GM12878 (cell line): Measurements from ENCODE around the gene LEMD1. TPM values are rescaled to one million over a fixed set of nuclear protein-coding genes. Genes with fewer than 3 reads are reported as not detected.

Source experiments
- ATAC-seq: fragments of 200-7000 bp; cut with Tn5 transposase; 3 replicates; pipeline ENCODE4 v1.9.1; 2020; ENCODE audit warnings: mild to moderate bottlenecking, moderate library complexity
- BruUV-seq: library from RNA; stranded (reverse); fragments of 400-500 nt; replicated peaks from 2 replicates; lab custom pipeline; 2021; lab: Mats Ljungman, UMichigan
- CTCF ChIA-PET: fragments of 300-600 bp; sonication (Branson Sonifier 250); formaldehyde crosslinking; extraction: SDS; loops from one replicate; lab custom pipeline; 2021; ENCODE audit warnings: inconsistent platforms; lab: Yijun Ruan, JAX
- POLR2A ChIA-PET: fragments of 350-600 bp; formaldehyde crosslinking; extraction: SDS; loops from one replicate; lab custom pipeline; 2021; ENCODE audit warnings: inconsistent platforms; lab: Charles Lee
- RAD21 ChIA-PET: fragments of 300-600 bp; sonication (Branson Sonifier 250); formaldehyde crosslinking; loops from one replicate; lab custom pipeline; 2023; ENCODE audit warnings: antibody characterized with exemption; ENCODE audit not compliant: unreplicated experiment; lab: Charles Lee
- SMC1A ChIA-PET: fragments of 300-600 bp; sonication (Branson Sonifier 250); formaldehyde crosslinking; loops from one replicate; lab custom pipeline; 2023; ENCODE audit not compliant: unreplicated experiment, uncharacterized antibody; lab: Charles Lee
- DNase-seq: peaks from one replicate; pipeline ENCODE4 v3.0.0-alpha.2; 2011; ENCODE audit warnings: low read depth, low spot score
- FAIRE-seq: peaks from 3 replicates; lab custom pipeline; 2011; peaks lifted over from hg19 to GRCh38; lab: Jason Lieb, UNC
- H2AFZ ChIP-seq: 2 replicates; pipeline ENCODE4 v1.6.0; 2011; ENCODE audit warnings: low read depth, low read length, control low read depth; ENCODE audit not compliant: control insufficient read depth
- H3K27ac ChIP-seq: 2 replicates; pipeline ENCODE4 v1.5.1; 2011; ENCODE audit warnings: control low read depth; ENCODE audit not compliant: control insufficient read depth, insufficient read depth
- H3K27me3 ChIP-seq, 2 experiments: replicated peaks in 1 of 2; 2 replicates each; pipeline versions ENCODE4 v1.6.0 to v1.6.1; 2011; ENCODE audit warnings: low read length in 1 of 2; ENCODE audit not compliant: control insufficient read depth in 2 of 2, insufficient read depth in 2 of 2
- H3K36me3 ChIP-seq, 2 experiments: 2 replicates each; pipeline ENCODE4 v1.5.1; 2011; ENCODE audit warnings: low read length in 1 of 2; ENCODE audit not compliant: control insufficient read depth in 2 of 2, insufficient read depth in 2 of 2
- H3K4me1 ChIP-seq: 2 replicates; pipeline ENCODE4 v1.6.1; 2011; ENCODE audit warnings: mild to moderate bottlenecking, low read length, moderate library complexity, mixed read lengths; ENCODE audit not compliant: control insufficient read depth, insufficient read depth
- H3K4me2 ChIP-seq: 2 replicates; pipeline ENCODE4 v1.6.0; 2011; ENCODE audit warnings: control low read depth; ENCODE audit not compliant: control insufficient read depth, insufficient read depth
- H3K4me3 ChIP-seq: fragments of 200-600 bp; sonication (generic); 2 replicates; pipeline ENCODE4 v1.5.1; 2016
- H3K79me2 ChIP-seq: 2 replicates; pipeline ENCODE4 v1.6.0; 2011; ENCODE audit warnings: low read length; ENCODE audit not compliant: control insufficient read depth, insufficient read depth
- H3K9ac ChIP-seq: 2 replicates; pipeline ENCODE4 v1.8.0; 2011; ENCODE audit warnings: low read length, control low read depth, mixed read lengths; ENCODE audit not compliant: control insufficient read depth, insufficient read depth
- H3K9me3 ChIP-seq: replicated peaks from 3 replicates; pipeline ENCODE4 v1.5.1; 2011; ENCODE audit warnings: mild to moderate bottlenecking, low read length; ENCODE audit not compliant: control insufficient read depth, insufficient read depth
- H4K20me1 ChIP-seq: 2 replicates; pipeline ENCODE4 v1.6.0; 2011; ENCODE audit not compliant: control insufficient read depth, insufficient read depth
- BRCA1 ChIP-seq: IDR thresholded peaks from 2 replicates; pipeline ENCODE4 v1.6.1; 2011; ENCODE audit warnings: low read depth, low read length, improper control_type of control experiment
- WGBS: methylation state at CpG from one replicate; pipeline ENCODE4 v1.1.6; 2016; ENCODE audit warnings: low lambda C conversion rate; ENCODE audit not compliant: insufficient replicate concordance, insufficient coverage; ENCODE audit errors: missing lambda C conversion rate; 5-methylcytosine and 5-hydroxymethylcytosine counted together
- in situ Hi-C: fragments of 300-500 bp; cut with MboI; formaldehyde crosslinking; loops from 9 replicates; pipeline ENCODE4 v1.14.3; 2018; ENCODE audit warnings: mixed read lengths
- intact Hi-C: fragments of 100-400 bp; cut with micrococcal nuclease; formaldehyde crosslinking; loops from one replicate; pipeline ENCODE4 v1.14.2; 2022; ENCODE audit not compliant: unreplicated experiment
- polyA plus RNA-seq, 11 experiments: library from polyadenylated mRNA; depleted of rRNA in 4 of 11; unstranded in 6 of 11; stranded (reverse) in 5 of 11; fragments of >200 nt; fragmentation: Nextera tagmentation in 4 of 11; fragmentation: Illumina TruSeq in 1 of 11; extraction: Ambion mirVana in 4 of 11; extraction: Trizol in 1 of 11; gene quantifications; 1 replicate in 1 of 11; 2 replicates in 10 of 11; pipeline versions ENCODE4 v1.2.1 to v1.2.3, GENCODE V29; 2011 to 2016; ENCODE audit warnings: inconsistent platforms in 2 of 11, missing spikeins in 2 of 11, low read depth in 1 of 11
- total RNA-seq, 4 experiments: library from RNA; depleted of rRNA in 3 of 4; stranded (reverse); fragments of >200 nt in 3 of 4; fragmentation: Illumina TruSeq in 1 of 4; extraction: Trizol in 1 of 4; gene quantifications; 2 replicates each; pipeline versions ENCODE4 v1.2.1 to v1.2.3, GENCODE V29; 2013 to 2021
- TF ChIP-seq, protein P1 (sequence below): fragments of 450-650 bp; formaldehyde crosslinking; IDR thresholded peaks from 2 replicates; pipeline ENCODE4 v1.5.0; 2022; ENCODE audit warnings: mild to moderate bottlenecking, missing genetic modification characterization
- TF ChIP-seq, protein P2 (sequence below): fragments of 450-650 bp; formaldehyde crosslinking; IDR thresholded peaks from 2 replicates; pipeline ENCODE4 v1.4.0; 2022; ENCODE audit warnings: mild to moderate bottlenecking, moderate library complexity

The LEMD1 gene
- total and polyA plus RNA-seq, 10 of the 15 experiments (the other 5 are each of a cell fraction or from before 2014, with no cell fraction given): 0.19 to 1.2 (median 0.26) TPM; not detected in 7

DNA sequence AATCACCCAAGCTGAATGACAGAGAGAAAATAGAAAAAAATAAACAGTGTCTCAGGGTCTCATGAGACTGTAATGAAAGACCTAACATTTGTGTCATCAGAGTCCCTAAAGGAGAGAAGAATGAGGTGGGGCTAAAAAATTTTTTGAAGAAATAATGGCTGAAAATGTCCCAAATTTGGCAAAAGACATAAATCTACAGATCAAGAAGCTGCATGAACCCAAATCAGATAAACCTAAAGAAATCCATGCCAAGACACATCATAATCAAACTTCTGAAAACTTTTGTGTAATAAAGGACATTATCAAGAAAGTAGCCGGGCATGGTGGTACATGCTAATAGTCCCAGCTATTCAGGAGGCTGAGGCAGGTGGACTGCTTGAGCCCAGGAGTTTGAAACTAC is 29.2 kb downstream of the LEMD1 start:
- Histone ChIP-seq H3K36me3 (no peaks in the 10 kb centered on the region), H3K27me3 (no peaks in the 10 kb centered on the region), H3K27ac (no peak overlapping the region), H2AFZ (no peak overlapping the region), H3K79me2 (no peaks in the 10 kb centered on the region), H3K9ac (no peak overlapping the region), H3K4me3 (no peak overlapping the region), H3K4me2 (no peak overlapping the region), H3K9me3 (no peaks in the 10 kb centered on the region), H4K20me1 (no peaks in the 10 kb centered on the region), H3K4me1 (no peaks in the 10 kb centered on the region)
- TF ChIP-seq, protein P1, sequence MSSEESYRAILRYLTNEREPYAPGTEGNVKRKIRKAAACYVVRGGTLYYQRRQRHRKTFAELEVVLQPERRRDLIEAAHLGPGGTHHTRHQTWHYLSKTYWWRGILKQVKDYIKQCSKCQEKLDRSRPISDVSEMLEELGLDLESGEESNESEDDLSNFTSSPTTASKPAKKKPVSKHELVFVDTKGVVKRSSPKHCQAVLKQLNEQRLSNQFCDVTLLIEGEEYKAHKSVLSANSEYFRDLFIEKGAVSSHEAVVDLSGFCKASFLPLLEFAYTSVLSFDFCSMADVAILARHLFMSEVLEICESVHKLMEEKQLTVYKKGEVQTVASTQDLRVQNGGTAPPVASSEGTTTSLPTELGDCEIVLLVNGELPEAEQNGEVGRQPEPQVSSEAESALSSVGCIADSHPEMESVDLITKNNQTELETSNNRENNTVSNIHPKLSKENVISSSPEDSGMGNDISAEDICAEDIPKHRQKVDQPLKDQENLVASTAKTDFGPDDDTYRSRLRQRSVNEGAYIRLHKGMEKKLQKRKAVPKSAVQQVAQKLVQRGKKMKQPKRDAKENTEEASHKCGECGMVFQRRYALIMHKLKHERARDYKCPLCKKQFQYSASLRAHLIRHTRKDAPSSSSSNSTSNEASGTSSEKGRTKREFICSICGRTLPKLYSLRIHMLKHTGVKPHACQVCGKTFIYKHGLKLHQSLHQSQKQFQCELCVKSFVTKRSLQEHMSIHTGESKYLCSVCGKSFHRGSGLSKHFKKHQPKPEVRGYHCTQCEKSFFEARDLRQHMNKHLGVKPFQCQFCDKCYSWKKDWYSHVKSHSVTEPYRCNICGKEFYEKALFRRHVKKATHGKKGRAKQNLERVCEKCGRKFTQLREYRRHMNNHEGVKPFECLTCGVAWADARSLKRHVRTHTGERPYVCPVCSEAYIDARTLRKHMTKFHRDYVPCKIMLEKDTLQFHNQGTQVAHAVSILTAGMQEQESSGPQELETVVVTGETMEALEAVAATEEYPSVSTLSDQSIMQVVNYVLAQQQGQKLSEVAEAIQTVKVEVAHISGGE (CRISPR knock-in tag): no peak
- TF ChIP-seq, protein P2, sequence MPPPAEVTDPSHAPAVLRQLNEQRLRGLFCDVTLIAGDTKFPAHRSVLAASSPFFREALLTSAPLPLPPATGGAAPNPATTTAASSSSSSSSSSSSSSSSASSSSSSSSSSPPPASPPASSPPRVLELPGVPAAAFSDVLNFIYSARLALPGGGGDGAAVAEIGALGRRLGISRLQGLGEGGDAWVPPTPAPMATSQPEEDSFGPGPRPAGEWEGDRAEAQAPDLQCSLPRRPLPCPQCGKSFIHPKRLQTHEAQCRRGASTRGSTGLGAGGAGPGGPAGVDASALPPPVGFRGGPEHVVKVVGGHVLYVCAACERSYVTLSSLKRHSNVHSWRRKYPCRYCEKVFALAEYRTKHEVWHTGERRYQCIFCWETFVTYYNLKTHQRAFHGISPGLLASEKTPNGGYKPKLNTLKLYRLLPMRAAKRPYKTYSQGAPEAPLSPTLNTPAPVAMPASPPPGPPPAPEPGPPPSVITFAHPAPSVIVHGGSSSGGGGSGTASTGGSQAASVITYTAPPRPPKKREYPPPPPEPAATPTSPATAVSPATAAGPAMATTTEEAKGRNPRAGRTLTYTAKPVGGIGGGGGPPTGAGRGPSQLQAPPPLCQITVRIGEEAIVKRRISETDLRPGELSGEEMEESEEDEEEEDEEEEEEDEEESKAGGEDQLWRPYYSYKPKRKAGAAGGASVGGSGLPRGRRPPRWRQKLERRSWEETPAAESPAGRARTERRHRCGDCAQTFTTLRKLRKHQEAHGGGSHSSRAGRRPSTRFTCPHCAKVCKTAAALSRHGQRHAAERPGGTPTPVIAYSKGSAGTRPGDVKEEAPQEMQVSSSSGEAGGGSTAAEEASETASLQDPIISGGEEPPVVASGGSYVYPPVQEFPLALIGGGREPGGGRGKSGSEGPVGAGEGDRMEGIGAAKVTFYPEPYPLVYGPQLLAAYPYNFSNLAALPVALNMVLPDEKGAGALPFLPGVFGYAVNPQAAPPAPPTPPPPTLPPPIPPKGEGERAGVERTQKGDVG: no peak
- no peak for TF ChIP-seq BRCA1
- ChIA-PET POLR2A (no interaction called here), CTCF (interaction anchor here (0.6 to 2.3 kb wide), 5 partner anchors 26 to 265 kb away, joined by 3 to 8 read pairs (median 4); no protein-coding TSS in a partner anchor), RAD21 (interaction anchor here (2.2 to 3.2 kb wide), 2 partner anchors 93 to 95 kb away, joined by 5 to 13 read pairs; no protein-coding TSS in a partner anchor), SMC1A (no interaction called here)
- in situ Hi-C loops: no loop called here
- no peak for ATAC-seq
- 61% methylated on average over 1 of the region's 1 CpG for WGBS
- DNase-seq: no peak
- intact Hi-C loops: no loop called here
- no TSS peak for BruUV-seq
- no peak for FAIRE-seq
